ENCODE results near the gene SCGB1D2.
"Not testable (repeated sequence)": the region's sequence is repeated elsewhere in the genome, so short reads cannot be mapped to it uniquely, and the experiment has no call there.

The SCGB1D2 gene

GRCh38 chr11:62242021-62242420 is at the start of gene SCGB1D2:
SCGB1D2 (plus strand) TSS chr11:62242239; CDS start chr11:62242308, 69 bp downstream.
- no peak for DNase-seq

DNA sequence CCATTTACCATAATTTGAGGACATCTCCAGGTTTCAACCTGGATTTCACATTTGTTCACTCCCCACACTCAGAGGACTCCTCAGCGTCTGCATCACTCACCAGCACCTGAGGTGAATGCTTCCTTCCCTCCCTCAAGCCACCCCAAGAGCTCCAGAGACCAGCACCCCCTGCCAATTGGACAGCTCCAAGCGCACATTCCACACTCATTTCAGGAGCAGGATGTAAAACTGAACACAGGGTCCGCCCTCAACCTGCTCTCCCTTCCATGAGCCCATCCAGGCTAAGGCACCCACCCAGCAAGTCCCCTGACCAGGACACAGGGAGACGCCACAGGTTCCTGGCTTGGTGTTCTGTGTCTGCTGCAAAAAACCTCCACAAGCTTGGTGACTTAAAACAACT is 48.1 kb upstream of the SCGB1D2 start:
- DNase-seq, result no peak

DNA sequence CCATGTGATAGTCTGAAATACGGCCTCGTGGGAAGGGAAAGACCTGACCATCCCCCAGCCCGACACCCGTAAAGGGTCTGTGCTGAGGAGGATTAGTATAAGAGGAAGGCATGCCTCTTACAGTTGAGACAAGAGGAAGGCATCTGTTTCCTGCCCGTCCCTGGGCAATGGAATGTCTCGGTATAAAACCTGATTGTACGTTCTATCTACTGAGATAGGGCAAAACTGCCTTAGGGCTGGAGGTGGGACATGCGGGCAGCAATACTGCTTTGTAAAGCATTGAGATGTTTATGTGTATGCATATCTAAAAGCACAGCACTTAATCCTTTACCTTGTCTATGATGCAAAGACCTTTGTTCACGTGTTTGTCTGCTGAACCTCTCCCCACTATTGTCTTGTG is 47.0 kb upstream of the SCGB1D2 start:
- DNase-seq, result not testable (repeated sequence)

GRCh38 chr11:62195945-62196344 is 46.1 kb upstream of the SCGB1D2 start:
- DNase-seq, result no peak

DNA sequence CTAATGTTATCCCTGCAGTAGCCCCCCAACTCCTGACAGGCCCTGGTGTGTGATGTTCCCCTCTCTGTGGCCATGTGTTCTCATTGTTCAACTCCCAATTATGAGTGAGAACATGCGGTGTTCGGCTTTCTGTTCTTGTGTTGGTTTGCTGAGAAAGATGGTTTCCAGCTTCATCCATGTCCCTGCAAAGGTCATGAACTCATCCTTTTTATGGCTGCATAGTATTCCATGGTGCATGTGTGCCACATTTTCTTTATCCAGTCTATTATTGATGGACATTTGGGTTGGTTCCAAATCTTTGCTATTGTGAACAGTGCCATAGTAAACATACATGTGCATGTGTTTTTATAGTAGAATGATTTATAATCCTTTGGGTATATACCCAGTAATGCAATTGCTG is 44.6 kb upstream of the SCGB1D2 start:
- not testable (repeated sequence) for DNase-seq

GRCh38 chr11:62201376-62201775 is 40.7 kb upstream of the SCGB1D2 start:
- no peak for DNase-seq

GRCh38 chr11:62202910-62203309 is 39.1 kb upstream of the SCGB1D2 start:
- DNase-seq, result no peak

DNA sequence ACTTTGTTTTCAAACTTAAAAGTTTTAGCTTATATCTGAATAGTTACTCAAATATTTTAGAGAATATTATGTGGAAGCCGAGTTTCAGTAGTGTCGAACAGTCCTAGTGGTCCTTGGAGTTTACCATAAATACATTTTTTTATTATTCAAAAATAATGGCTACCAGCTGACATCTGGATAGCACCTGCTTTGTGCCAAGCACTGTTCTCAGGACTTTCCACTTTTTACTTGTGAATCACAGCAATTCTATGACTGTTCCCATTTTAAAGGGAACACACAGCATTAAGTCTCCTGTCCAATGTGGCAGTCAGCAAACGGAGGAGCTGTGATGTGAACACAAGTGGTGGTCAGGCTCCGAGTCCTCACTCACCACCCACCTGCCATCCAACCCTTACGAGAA is 37.6 kb upstream of the SCGB1D2 start:
- DNase-seq, result no peak

DNA sequence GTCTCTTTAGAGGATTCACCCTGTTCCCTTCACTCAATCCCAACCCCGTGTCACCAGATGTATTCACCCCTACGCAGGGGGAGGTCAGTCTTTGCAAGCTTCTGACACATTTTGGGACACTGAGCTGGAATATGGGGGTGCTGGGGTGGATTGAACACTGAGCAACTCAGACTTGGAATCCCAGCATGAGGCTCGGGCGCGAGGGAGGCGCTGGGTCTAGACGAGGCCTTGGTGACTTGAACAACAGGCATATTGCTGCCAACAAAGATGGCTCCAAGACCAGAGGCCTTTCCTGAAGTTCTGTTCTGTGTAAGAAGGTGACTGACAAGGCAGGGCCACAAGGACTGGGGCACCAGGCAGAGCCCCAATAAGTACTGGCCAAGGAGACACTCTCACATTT is 36.6 kb upstream of the SCGB1D2 start:
- no peak for DNase-seq

- not testable (repeated sequence) for DNase-seq
Measured at GRCh38 chr11:62206276-62207066, 35.6 kb upstream of the SCGB1D2 start.

GRCh38 chr11:62208785-62209144 is 33.3 kb upstream of the SCGB1D2 start:
- no peak for DNase-seq

- peak; percentile 39 for DNase-seq
Measured at GRCh38 chr11:62217191-62217748, 24.8 kb upstream of the SCGB1D2 start.

- DNase-seq, result no peak
Measured at GRCh38 chr11:62221498-62221897, 20.5 kb upstream of the SCGB1D2 start.

DNA sequence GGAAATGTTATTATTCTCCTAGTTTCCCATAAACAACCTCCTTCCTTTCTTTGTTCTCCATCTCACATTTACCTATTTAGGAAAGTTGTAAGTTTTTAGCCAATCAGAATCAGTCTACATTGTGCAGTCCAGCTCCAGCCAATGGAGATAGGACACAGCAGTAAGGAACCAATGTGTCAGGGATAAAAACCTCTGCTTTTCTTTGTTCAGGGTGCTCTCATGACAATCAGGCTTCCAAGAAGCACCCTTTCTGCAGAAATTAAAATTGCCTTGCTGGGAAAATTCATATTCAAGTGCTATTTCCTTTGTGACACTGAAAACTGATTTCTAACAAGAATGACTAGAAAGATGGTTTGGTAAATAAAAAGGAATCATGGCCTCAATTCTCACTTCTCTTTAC is 18.9 kb upstream of the SCGB1D2 start:
- DNase-seq, result no peak

DNA sequence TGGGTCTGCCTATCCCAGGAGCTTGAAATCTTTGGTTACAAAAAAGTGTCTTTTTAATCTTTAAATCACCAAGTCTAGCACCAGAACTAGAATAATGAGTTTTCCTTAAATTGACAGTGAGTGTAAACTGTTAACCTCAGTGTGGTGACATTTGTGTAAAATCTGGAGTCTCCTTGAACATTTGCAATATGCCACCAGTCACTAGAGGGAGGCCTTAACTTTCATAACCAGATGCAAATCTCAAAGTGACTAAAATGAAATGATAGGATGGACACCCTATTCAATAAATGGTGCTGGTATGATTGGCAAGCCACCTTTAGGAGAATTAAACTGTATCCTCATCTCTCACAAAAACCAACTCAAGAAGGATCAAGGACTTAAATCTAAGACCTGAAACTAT is 8.3 kb upstream of the SCGB1D2 start:
- peak; percentile 8 for DNase-seq

DNA sequence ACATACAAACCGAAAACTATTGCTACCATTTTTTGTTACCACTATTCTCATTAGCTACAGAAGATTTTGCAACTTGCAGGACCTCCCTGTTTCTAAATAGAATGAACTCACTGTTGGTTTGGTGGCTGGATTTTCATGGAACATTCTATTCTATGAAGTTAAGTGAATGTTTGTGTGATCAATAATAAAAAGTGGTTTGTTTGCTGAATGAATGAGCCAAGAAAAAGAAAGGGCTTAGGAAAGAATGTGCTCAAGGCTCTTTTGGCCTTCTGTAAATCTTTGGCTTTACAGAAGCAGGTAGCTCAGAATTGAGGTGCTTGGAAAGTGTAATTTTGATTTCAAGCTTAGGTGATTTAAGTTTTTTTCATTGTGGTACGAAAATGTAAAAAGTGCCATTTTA is 5.9 kb upstream of the SCGB1D2 start:
- DNase-seq, result no peak

DNA sequence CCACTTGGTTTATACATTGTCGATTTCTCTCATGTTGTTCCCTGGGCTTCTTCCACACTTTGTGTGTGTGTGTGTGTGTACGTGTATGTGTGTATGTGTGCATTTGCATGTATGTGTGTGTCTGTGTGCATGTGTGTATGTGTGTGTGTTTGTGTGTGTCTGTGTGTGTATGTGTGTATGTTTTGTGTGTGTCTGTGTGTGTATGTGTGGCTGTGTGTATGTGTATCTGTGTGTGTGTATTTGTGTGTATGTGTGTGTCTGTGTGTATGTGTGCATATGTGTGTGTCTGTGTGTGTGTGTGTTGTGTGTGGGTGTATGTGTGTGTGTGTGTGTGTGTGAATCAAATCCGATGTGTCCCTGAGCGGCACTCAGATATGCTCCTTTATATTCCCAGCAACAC is 4.5 kb upstream of the SCGB1D2 start:
- no peak for DNase-seq

DNA sequence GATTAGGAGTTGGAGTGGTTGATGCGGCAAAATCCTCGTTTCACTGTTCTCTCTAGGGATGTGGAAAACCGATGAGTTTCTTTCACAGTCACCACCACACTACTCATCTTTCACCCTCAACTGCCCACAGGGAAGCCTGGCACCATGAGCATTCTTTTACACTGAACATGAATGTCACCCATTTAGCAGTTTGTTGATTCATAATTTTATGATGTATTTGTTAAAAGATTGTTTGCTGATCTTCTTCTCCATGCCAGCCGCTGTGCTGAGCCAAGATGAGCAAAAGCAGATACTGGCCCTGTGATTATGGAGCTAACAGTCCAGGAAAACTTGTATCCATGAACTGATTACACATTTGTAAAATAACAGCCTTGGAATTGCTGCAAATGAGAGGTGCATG is 3.9 kb upstream of the SCGB1D2 start:
- DNase-seq, result no peak

DNA sequence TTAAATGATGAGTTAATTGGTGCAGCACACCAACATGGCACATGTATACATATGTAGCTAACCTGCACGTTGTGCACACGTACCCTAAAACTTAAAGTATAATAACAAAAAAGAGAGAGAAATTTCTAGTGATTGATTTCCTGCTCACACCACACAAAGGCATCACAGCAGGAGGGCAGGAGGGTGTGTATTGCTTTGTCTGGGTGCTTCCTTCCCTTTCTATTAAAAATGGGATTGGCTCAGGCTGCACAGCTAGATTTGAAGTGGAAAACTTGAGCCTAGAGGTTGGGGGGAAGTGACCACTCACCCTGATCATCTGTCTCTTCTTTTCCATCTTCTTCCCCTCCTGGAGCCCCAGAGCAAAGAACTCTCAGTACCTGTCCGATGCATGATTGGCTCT is 944 bp upstream of the SCGB1D2 start:
- DNase-seq, result no peak

DNA sequence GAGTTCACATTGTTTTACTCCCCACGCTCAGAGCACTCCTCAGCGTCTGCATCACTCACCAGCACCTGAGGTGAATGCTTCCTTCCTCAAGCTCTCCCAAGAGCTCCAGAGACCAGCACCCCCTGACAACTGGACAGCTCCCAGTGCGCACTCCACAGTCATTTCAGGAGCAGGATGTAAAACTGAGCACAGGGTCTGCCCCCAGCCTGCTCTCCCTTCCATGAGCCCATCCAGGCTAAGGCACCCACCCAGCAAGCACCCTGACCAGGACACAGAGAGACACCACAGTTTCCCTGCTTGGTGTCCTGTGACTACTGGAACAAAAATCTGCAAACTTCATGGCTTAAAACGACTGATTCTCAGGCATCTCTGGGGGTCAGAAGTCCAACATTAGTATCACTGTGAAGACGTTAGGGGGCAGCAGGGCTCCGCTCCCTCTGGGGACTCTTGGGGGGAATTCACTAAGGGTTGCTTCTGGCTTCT is 3.3 kb downstream of the SCGB1D2 start:
- peak; percentile 25 for DNase-seq

DNA sequence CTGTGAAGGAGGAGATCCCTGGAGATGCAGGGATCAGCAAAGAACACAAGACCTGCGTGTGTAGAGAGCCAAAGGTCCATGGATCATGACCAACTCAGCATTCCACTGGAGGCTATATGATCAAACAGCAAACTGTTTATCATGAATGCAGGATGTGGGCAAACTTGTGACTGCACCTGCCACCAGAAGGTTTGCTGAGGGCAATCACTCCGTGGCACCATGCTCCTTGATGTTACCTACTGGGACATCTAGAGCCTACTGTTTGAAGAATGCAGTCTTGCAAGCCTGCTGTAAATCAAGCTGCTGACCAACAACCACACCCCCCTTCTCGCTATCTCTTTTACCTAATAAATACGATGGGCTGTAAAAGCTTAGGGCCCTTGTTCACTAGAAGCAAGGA is 9.7 kb downstream of the SCGB1D2 start:
- DNase-seq, result no peak

DNA sequence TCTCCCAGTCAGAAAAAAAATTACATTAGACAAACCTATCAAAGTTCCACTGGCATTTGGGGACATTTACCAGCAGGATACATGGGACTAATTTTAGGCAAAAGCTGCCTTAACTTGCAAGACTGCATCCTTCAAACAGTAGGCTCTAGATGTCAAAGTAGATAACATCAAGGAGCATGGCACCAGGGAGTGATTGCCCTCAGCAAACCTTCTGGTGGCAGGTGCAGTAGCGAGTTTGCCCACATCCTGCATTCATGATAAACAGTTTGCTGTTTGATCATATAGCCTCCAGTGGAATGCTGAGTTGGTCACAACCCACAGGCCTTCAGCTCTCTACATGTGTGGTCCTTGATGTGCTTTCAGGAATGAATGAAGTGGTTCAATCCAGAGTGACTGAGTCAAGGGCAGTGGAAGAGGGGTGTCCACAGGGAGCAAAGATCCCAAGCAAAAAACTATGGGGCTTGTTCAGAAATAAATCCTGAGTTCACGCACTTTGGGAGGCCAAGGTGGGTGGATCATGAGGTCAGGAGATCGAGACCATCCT is 12.0 kb downstream of the SCGB1D2 start:
- no peak for DNase-seq

DNA sequence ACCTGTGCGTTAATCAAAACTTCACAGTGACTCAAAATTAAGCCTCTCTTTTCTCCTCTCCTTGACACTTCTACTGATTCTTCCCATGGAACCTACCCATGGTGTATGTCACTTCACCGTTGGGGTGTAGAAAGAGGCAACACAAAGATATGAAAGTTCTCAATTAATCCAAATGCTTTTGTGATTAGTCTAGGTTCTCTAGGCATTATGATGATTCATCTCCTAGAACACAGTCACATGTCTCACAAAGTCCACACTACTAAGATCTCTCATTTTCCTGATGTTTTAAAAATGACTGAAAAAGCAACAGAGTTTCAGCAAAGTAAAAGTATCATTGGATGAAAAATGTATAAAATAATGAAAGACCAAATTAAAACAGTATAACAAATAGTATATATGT is 14.2 kb downstream of the SCGB1D2 start:
- no peak for DNase-seq

- DNase-seq, result no peak
Measured at GRCh38 chr11:62260261-62260953, 18.4 kb downstream of the SCGB1D2 start.
